ENCODE measurements around the gene PEAK1. TPM values are rescaled to one million over a fixed set of nuclear protein-coding genes. Genes with fewer than 3 reads are reported as not detected.
"Not testable (repeated sequence)": the region's sequence is repeated elsewhere in the genome, so short reads cannot be mapped to it uniquely, and the experiment has no call there.

The PEAK1 gene
- total RNA-seq, 1 donor = 133 TPM

DNA sequence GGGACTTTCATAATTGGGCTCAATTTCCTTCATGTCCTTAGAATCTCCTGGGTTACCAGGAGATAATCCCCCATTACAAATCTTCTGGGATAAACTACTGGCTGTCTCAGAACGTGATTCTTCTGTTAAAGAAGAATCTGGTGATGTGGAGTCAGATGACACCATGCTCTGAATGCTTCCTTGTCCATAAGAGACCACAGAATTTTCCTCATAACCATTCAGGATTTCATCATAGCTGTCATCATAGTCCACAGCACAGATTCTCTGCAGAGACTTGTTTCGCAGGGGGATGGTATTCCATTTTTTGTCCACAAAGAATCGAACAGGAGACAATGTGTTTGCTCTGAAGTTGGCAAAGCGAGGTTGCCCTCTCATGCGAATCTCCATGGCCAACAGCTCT lies 239.1 kb downstream of the PEAK1 start:
- Histone ChIP-seq H4K20me1 (ENCODE audit: insufficient read depth, low read length) (no peaks in the 10 kb centered on the region), H3K27ac (ENCODE audit: low read depth, low read length) (no peak overlapping the region), H3K4me3 (ENCODE audit: insufficient read depth, low read length) (no peak overlapping the region), H3K9me3 (ENCODE audit: low read depth, low read length) (no peaks in the 10 kb centered on the region), H3K4me2 (ENCODE audit: insufficient read depth, low read length) (no peak overlapping the region), H3K36me3 (ENCODE audit: insufficient read depth, low read length) (peaks cover 20% of the 10 kb centered on the region), H3K27me3 (ENCODE audit: insufficient read depth, low read length) (no peaks in the 10 kb centered on the region), H2AFZ (ENCODE audit: low read length) (no peak overlapping the region), H3K79me2 (ENCODE audit: insufficient read depth, low read length) (peaks cover 22% of the 10 kb centered on the region), H3K4me1 (ENCODE audit: insufficient read depth, low read length) (no peaks in the 10 kb centered on the region)
- TF ChIP-seq, protein P1, sequence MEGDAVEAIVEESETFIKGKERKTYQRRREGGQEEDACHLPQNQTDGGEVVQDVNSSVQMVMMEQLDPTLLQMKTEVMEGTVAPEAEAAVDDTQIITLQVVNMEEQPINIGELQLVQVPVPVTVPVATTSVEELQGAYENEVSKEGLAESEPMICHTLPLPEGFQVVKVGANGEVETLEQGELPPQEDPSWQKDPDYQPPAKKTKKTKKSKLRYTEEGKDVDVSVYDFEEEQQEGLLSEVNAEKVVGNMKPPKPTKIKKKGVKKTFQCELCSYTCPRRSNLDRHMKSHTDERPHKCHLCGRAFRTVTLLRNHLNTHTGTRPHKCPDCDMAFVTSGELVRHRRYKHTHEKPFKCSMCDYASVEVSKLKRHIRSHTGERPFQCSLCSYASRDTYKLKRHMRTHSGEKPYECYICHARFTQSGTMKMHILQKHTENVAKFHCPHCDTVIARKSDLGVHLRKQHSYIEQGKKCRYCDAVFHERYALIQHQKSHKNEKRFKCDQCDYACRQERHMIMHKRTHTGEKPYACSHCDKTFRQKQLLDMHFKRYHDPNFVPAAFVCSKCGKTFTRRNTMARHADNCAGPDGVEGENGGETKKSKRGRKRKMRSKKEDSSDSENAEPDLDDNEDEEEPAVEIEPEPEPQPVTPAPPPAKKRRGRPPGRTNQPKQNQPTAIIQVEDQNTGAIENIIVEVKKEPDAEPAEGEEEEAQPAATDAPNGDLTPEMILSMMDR (IDR thresholded peaks at IDR 0.05; ENCODE audit: extremely low read depth, low read depth, low read length) = no peak
- DNase-seq (ENCODE audit: insufficient read length, low spot score, missing footprints) = no peak

DNA sequence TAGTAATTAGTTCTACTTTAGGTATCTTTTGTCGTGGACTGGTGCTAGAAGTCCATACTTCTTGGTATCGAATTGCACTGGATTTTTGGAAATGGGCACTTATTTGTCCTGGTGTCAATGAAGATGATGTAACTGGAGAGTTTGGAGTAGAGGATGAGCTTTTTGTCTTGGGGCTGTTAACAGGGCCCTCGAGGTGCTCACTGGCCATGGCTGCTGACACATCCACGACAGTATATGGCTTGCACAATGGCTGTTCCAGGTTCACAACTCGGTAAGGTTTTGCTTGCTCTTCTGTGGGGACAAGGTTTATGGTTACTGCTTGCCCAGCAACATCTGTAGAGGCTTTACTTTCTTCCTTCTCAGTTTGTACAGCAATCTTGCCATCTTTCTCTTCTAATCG lies 239.6 kb downstream of the PEAK1 start:
- TF ChIP-seq, protein P1 (IDR thresholded peaks at IDR 0.05; ENCODE audit: extremely low read depth, low read depth, low read length) = no peak
- Histone ChIP-seq H3K4me3 (ENCODE audit: insufficient read depth, low read length) (no peak overlapping the region), H4K20me1 (ENCODE audit: insufficient read depth, low read length) (no peaks in the 10 kb centered on the region), H3K79me2 (ENCODE audit: insufficient read depth, low read length) (peaks cover 17% of the 10 kb centered on the region), H3K4me2 (ENCODE audit: insufficient read depth, low read length) (no peak overlapping the region), H2AFZ (ENCODE audit: low read length) (no peak overlapping the region), H3K27ac (ENCODE audit: low read depth, low read length) (no peak overlapping the region), H3K9me3 (ENCODE audit: low read depth, low read length) (no peaks in the 10 kb centered on the region), H3K27me3 (ENCODE audit: insufficient read depth, low read length) (no peaks in the 10 kb centered on the region), H3K36me3 (ENCODE audit: insufficient read depth, low read length) (peaks cover 20% of the 10 kb centered on the region), H3K4me1 (ENCODE audit: insufficient read depth, low read length) (no peaks in the 10 kb centered on the region)
- DNase-seq (ENCODE audit: insufficient read length, low spot score, missing footprints) = peak; percentile 14

DNA sequence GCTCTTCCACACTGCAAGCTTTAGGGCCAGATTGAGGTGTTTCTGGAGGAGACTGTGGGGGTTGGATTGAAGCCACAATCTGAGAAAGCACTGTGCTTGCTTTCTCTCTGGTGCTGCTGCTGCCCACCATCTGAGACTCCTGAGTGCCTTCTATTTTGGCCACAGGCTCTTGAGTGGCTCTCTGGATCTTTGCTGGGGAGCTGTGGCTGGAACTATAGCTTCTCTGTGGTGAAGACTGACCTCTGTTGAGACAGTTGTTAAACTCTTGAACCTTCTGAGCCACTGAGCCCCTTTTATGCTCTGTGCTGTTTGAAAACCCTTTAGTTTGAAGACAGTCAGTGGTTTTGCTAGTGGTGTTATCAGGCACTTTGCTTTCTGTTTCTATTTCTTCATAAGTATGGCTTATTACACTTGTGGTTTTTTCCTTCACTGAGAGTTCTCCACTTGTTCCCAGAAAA lies 240.3 kb downstream of the PEAK1 start:
- Histone ChIP-seq H2AFZ (ENCODE audit: low read length) (no peak overlapping the region), H3K4me2 (ENCODE audit: insufficient read depth, low read length) (no peak overlapping the region), H3K79me2 (ENCODE audit: insufficient read depth, low read length) (peaks cover 11% of the 10 kb centered on the region), H3K27ac (ENCODE audit: low read depth, low read length) (no peak overlapping the region), H3K36me3 (ENCODE audit: insufficient read depth, low read length) (peaks cover 20% of the 10 kb centered on the region), H3K27me3 (ENCODE audit: insufficient read depth, low read length) (no peaks in the 10 kb centered on the region), H3K9me3 (ENCODE audit: low read depth, low read length) (no peaks in the 10 kb centered on the region), H3K4me3 (ENCODE audit: insufficient read depth, low read length) (no peak overlapping the region), H3K4me1 (ENCODE audit: insufficient read depth, low read length) (no peaks in the 10 kb centered on the region), H4K20me1 (ENCODE audit: insufficient read depth, low read length) (no peaks in the 10 kb centered on the region)
- DNase-seq (ENCODE audit: insufficient read length, low spot score, missing footprints) = no peak
- TF ChIP-seq, protein P1 (IDR thresholded peaks at IDR 0.05; ENCODE audit: extremely low read depth, low read depth, low read length) = no peak

DNA sequence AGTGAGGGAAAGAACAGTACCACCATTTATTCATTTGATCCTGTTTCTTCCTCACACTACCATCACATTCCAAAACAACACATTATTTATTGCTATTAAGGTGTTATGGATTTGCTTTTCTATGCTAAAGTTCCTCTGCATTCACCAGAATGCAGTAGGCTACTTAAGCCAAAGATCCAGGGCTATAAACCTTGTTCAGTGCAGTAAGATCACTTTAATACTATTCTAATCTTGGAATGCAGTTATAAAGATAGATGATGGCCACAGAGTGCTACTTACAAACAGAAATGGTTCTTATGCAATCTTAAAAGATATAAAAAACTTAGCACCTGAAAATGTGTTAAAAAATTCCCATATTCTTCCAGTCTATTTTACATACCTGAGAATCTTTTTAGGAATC lies 241.5 kb downstream of the PEAK1 start:
- peaks cover 22% of the 10 kb centered on the region for H3K79me2 ChIP-seq (ENCODE audit: insufficient read depth, low read length)
- H3K4me2 ChIP-seq (ENCODE audit: insufficient read depth, low read length) = no peak overlapping the region
- H2AFZ ChIP-seq (ENCODE audit: low read length) = no peak overlapping the region
- peaks cover 20% of the 10 kb centered on the region for H3K36me3 ChIP-seq (ENCODE audit: insufficient read depth, low read length)
- no peaks in the 10 kb centered on the region for H3K27me3 ChIP-seq (ENCODE audit: insufficient read depth, low read length)
- no peak overlapping the region for H3K27ac ChIP-seq (ENCODE audit: low read depth, low read length)
- no peaks in the 10 kb centered on the region for H3K4me1 ChIP-seq (ENCODE audit: insufficient read depth, low read length)
- no peak overlapping the region for H3K4me3 ChIP-seq (ENCODE audit: insufficient read depth, low read length)
- TF ChIP-seq, protein P1 (IDR thresholded peaks at IDR 0.05; ENCODE audit: extremely low read depth, low read depth, low read length) = no peak
- no peak for DNase-seq (ENCODE audit: insufficient read length, low spot score, missing footprints)
- H3K9me3 ChIP-seq (ENCODE audit: low read depth, low read length) = no peaks in the 10 kb centered on the region
- peaks cover 2% of the 10 kb centered on the region for H4K20me1 ChIP-seq (ENCODE audit: insufficient read depth, low read length)

DNA sequence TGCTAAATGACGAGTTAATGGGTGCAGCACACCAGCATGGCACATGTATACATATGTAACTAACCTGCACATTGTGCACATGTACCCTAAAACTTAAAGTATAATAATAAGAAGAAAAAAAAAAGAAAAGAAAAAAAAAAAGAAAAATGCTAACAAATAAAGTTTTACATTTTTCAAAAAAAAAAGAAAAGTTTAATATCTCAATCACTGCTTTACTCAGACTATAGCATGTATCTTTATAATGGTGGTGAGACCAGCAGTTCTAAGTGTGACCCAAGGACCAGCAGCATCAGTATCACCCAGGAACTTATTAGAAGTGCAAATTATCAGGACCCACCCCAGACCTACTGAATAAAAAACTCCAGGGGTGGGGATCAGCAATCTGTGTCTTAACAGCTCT lies 243.8 kb downstream of the PEAK1 start:
- H2AFZ ChIP-seq (ENCODE audit: low read length); H3K27ac ChIP-seq (ENCODE audit: low read depth, low read length); H4K20me1 ChIP-seq (ENCODE audit: insufficient read depth, low read length); H3K4me2 ChIP-seq (ENCODE audit: insufficient read depth, low read length); H3K4me3 ChIP-seq (ENCODE audit: insufficient read depth, low read length); H3K27me3 ChIP-seq (ENCODE audit: insufficient read depth, low read length); H3K9me3 ChIP-seq (ENCODE audit: low read depth, low read length); DNase-seq (ENCODE audit: insufficient read length, low spot score, missing footprints); H3K4me1 ChIP-seq (ENCODE audit: insufficient read depth, low read length): not testable (repeated sequence)
- Histone ChIP-seq H3K36me3 (ENCODE audit: insufficient read depth, low read length) (peaks cover 20% of the 10 kb centered on the region), H3K79me2 (ENCODE audit: insufficient read depth, low read length) (peaks cover 34% of the 10 kb centered on the region)

Data from osteoblast (primary cell).